Measurements from ENCODE around the gene UHRF1. TPM values are rescaled to one million over a fixed set of nuclear protein-coding genes. Genes with fewer than 3 reads are reported as not detected.

UHRF1 gene
- total RNA-seq, 2 experiments from 2014 or later, result 86.5 to 88.3 TPM

Other genes starting within 250 kb of the UHRF1 start
- gene MYDGF, start 239.2 kb upstream of the UHRF1 start, total RNA-seq, result 10 to 100 TPM; 67.1 to 68.7 TPM
- gene DPP9, start 185.7 kb upstream of the UHRF1 start, total RNA-seq, result 10 to 100 TPM; 67.6 to 78.3 TPM
- 10 to 100 TPM; 10.2 to 10.3 TPM for gene FEM1A, start 117.8 kb upstream of the UHRF1 start, total RNA-seq
- gene TICAM1, start 77.8 kb upstream of the UHRF1 start, total RNA-seq, result 10 to 100 TPM; 25.9 to 26.0 TPM
- 10 to 100 TPM; 36.3 to 40.5 TPM for gene PLIN3, start 41.8 kb upstream of the UHRF1 start, total RNA-seq
- 1 to 10 TPM in 1 of 2 experiments, under 1 TPM in 1; 0.85 to 1.0 TPM for gene ARRDC5, start 6.6 kb upstream of the UHRF1 start, total RNA-seq
- gene KDM4B, start 59.6 kb downstream of the UHRF1 start, total RNA-seq, result 10 to 100 TPM; 46.3 to 50.9 TPM